Neural cell (in vitro differentiated cells): ENCODE measurements around the gene GSTM5. TPM values are rescaled to one million over a fixed set of nuclear protein-coding genes. Genes with fewer than 3 reads are reported as not detected.

Experiments used
- H2AFZ ChIP-seq: fragments of 200-600, 300-800 bp; sonication (generic), shearing (Covaris generic); 2 replicates; pipeline ENCODE4 v1.6.0; 2014; ENCODE audit warnings: low read depth, mild to moderate bottlenecking, antibody characterized with exemption, low read length, moderate library complexity
- H3F3A ChIP-seq: fragments of 200-600 bp; shearing (Covaris generic); 2 replicates; pipeline ENCODE4 v1.6.1; 2016; ENCODE audit warnings: mild to moderate bottlenecking, moderate library complexity, mixed read lengths, antibody characterized with exemption, low read length; ENCODE audit not compliant: insufficient read depth, poor library complexity, severe bottlenecking
- H3K27ac ChIP-seq: fragments of 200-600, 300-800 bp; sonication (generic), shearing (Covaris generic); 2 replicates; pipeline ENCODE4 v1.5.1; 2014; ENCODE audit warnings: mild to moderate bottlenecking, low read length, moderate library complexity
- H3K27me3 ChIP-seq: fragments of 300-800, 200-600 bp; sonication (generic), shearing (Covaris generic); 2 replicates; pipeline ENCODE4 v1.6.0; 2014; ENCODE audit warnings: mild to moderate bottlenecking, low read depth, low read length, moderate library complexity; ENCODE audit not compliant: insufficient read depth
- H3K36me3 ChIP-seq: fragments of 300-800, 200-600 bp; sonication (generic), shearing (Covaris generic); 2 replicates; pipeline ENCODE4 v1.5.1; 2014; ENCODE audit warnings: mild to moderate bottlenecking, antibody characterized with exemption, low read length, moderate library complexity; ENCODE audit not compliant: insufficient read depth
- H3K4me2 ChIP-seq: fragments of 300-800, 200-600 bp; sonication (generic), shearing (Covaris generic); 2 replicates; pipeline ENCODE4 v1.6.0; 2014; ENCODE audit warnings: mild to moderate bottlenecking, low read length
- H3K4me3 ChIP-seq: fragments of 300-800, 200-600 bp; sonication (generic), shearing (Covaris generic); 2 replicates; pipeline ENCODE4 v1.5.1; 2014; ENCODE audit warnings: mild to moderate bottlenecking, low read length, moderate library complexity
- H3K79me2 ChIP-seq: fragments of 200-600 bp; shearing (Covaris generic); replicated peaks from 2 replicates; pipeline ENCODE4 v1.6.0; 2014; ENCODE audit warnings: mild to moderate bottlenecking, low read length, moderate library complexity; ENCODE audit not compliant: insufficient read depth
- H3K9ac ChIP-seq: fragments of 300-800, 200-600 bp; sonication (generic), shearing (Covaris generic); 2 replicates; pipeline ENCODE4 v1.6.1; 2016; ENCODE audit warnings: mild to moderate bottlenecking, low read length, mixed read lengths
- H3K9me2 ChIP-seq: fragments of 200-600 bp; shearing (Covaris generic); 2 replicates; pipeline ENCODE4 v1.6.1; 2016; ENCODE audit warnings: mild to moderate bottlenecking, low read length, mixed read lengths; ENCODE audit not compliant: insufficient read depth
- H3K9me3 ChIP-seq: fragments of 200-600, 300-800 bp; sonication (generic), shearing (Covaris generic); 2 replicates; pipeline ENCODE4 v1.6.1; 2016; ENCODE audit warnings: mild to moderate bottlenecking, mixed run types, low read length, moderate library complexity, mixed read lengths
- H4K20me1 ChIP-seq: fragments of 200-600 bp; shearing (Covaris generic); 2 replicates; pipeline ENCODE4 v1.6.1; 2016; ENCODE audit warnings: mild to moderate bottlenecking, mixed run types; ENCODE audit not compliant: insufficient read depth
- EP300 ChIP-seq: fragments of 450-650 bp; conservative IDR thresholded peaks from 2 replicates; pipeline ENCODE4 v1.6.1; 2014; ENCODE audit warnings: antibody characterized with exemption, mild to moderate bottlenecking, moderate library complexity; ENCODE audit not compliant: poor library complexity, severe bottlenecking
- EZH2 ChIP-seq: fragments of 200-600, 300-800 bp; shearing (Covaris generic), sonication (generic); IDR thresholded peaks from 2 replicates; pipeline ENCODE4 v1.6.1; 2014; ENCODE audit warnings: antibody characterized with exemption, low read length, borderline replicate concordance, mild to moderate bottlenecking; ENCODE audit not compliant: insufficient read depth, poor library complexity, severe bottlenecking
- MXI1 ChIP-seq: fragments of 450-650 bp; conservative IDR thresholded peaks from 2 replicates; pipeline ENCODE4 v1.6.1; 2014; ENCODE audit warnings: antibody characterized with exemption, mild to moderate bottlenecking; ENCODE audit not compliant: poor library complexity, severe bottlenecking
- POLR2AphosphoS5 ChIP-seq: IDR thresholded peaks from 2 replicates; pipeline ENCODE4 v1.6.1; 2012
- RAD21 ChIP-seq: fragments of 450-650 bp; conservative IDR thresholded peaks from 2 replicates; pipeline ENCODE4 v1.6.1; 2014; ENCODE audit warnings: antibody characterized with exemption, mild to moderate bottlenecking, moderate library complexity
- REST ChIP-seq: IDR thresholded peaks from 2 replicates; pipeline ENCODE4 v1.6.1; 2012; ENCODE audit warnings: borderline replicate concordance
- SMC3 ChIP-seq: fragments of 450-650 bp; conservative IDR thresholded peaks from 2 replicates; pipeline ENCODE4 v1.6.1; 2014; ENCODE audit warnings: antibody characterized with exemption, mild to moderate bottlenecking, moderate library complexity; ENCODE audit not compliant: poor library complexity
- TAF1 ChIP-seq: IDR thresholded peaks from 2 replicates; pipeline ENCODE4 v1.6.1; 2012; ENCODE audit warnings: low read depth
- polyA plus RNA-seq: library from polyadenylated mRNA; depleted of rRNA; stranded (reverse); fragments of >200 nt; gene quantifications from 2 replicates; pipeline ENCODE4 v1.2.3, GENCODE V29; 2014
- TF ChIP-seq, protein P1 (sequence below): fragments of 450-650 bp; IDR thresholded peaks from 2 replicates; pipeline ENCODE4 v1.5.1; 2014; ENCODE audit warnings: antibody characterized with exemption, mild to moderate bottlenecking, moderate library complexity; ENCODE audit not compliant: poor library complexity, severe bottlenecking

The GSTM5 gene
- polyA plus RNA-seq, 1 donor from 2014 or later, result not detected

DNA sequence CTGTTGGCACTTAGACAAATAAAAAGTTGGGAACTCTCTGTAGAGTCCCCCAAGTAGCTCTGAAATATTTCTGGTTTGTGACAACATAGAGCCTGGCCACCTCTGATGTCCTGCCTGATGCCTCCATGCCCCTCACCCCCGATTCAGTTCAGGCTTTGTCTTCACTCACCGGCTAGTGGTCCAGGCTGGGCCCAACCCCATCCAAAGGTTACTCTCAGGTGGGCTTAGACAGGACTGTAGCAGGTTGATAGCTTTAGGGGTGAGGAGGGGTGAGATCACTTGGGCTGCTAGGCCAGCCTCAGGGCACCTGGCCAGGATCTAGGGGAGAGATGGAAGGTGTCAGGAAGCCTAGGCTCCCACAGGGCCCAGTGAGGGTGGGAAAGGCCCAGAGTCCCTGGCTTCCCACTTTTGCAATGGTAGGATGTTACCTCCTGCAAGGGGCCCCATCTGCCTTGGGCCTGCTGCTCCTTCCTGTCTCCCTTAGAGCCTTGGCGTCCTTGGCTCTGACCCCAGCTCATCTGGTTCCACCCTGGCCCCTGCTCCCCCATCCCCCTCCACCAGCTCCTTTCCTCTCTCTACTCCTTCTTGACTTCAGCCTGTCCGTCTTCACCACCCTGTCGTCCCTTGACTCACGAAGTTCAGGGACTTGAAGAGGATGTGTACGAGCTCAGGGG is 44.9 kb downstream of the GSTM5 start:
- H3K27ac ChIP-seq, result no peak overlapping the region
- no peaks in the 10 kb centered on the region for H3K27me3 ChIP-seq
- no peak overlapping the region for H3K4me2 ChIP-seq
- H3K4me3 ChIP-seq, result no peak overlapping the region
- no peak overlapping the region for H3K9ac ChIP-seq
- H4K20me1 ChIP-seq, result no peaks in the 10 kb centered on the region
- H3K79me2 ChIP-seq, result no peaks in the 10 kb centered on the region
- no peaks in the 10 kb centered on the region for H3K9me2 ChIP-seq
- no peaks in the 10 kb centered on the region for H3K36me3 ChIP-seq
- H2AFZ ChIP-seq, result no peak overlapping the region
- no peaks in the 10 kb centered on the region for H3K9me3 ChIP-seq
- TF ChIP-seq TAF1, result no peak
- TF ChIP-seq RAD21, result no peak
- TF ChIP-seq, protein P1, sequence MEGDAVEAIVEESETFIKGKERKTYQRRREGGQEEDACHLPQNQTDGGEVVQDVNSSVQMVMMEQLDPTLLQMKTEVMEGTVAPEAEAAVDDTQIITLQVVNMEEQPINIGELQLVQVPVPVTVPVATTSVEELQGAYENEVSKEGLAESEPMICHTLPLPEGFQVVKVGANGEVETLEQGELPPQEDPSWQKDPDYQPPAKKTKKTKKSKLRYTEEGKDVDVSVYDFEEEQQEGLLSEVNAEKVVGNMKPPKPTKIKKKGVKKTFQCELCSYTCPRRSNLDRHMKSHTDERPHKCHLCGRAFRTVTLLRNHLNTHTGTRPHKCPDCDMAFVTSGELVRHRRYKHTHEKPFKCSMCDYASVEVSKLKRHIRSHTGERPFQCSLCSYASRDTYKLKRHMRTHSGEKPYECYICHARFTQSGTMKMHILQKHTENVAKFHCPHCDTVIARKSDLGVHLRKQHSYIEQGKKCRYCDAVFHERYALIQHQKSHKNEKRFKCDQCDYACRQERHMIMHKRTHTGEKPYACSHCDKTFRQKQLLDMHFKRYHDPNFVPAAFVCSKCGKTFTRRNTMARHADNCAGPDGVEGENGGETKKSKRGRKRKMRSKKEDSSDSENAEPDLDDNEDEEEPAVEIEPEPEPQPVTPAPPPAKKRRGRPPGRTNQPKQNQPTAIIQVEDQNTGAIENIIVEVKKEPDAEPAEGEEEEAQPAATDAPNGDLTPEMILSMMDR, result no peak
- H3F3A ChIP-seq, result no peaks in the 10 kb centered on the region

GRCh38 chr1:109757936-109758786 is 46.1 kb downstream of the GSTM5 start:
- no peak overlapping the region for H3K9ac ChIP-seq
- TF ChIP-seq, protein P1, result no peak
- no peak for TF ChIP-seq EP300
- no peak for TF ChIP-seq SMC3
- TF ChIP-seq TAF1, result no peak
- no peak for TF ChIP-seq POLR2AphosphoS5
- TF ChIP-seq MXI1, result no peak
- TF ChIP-seq REST, result no peak
- TF ChIP-seq EZH2, result no peak
- no peak for TF ChIP-seq RAD21
- H3K36me3 ChIP-seq, result no peaks in the 10 kb centered on the region

More at GRCh38 chr1:109757936-109758786, 46.1 kb downstream of the GSTM5 start:
- Histone ChIP-seq H3K27me3 (no peaks in the 10 kb centered on the region), H3K9me2 (no peaks in the 10 kb centered on the region), H3F3A (no peaks in the 10 kb centered on the region), H3K27ac (no peak overlapping the region), H3K4me3 (no peak overlapping the region), H2AFZ (no peak overlapping the region), H3K4me2 (no peak overlapping the region), H3K79me2 (no peaks in the 10 kb centered on the region), H3K9me3 (no peaks in the 10 kb centered on the region), H4K20me1 (no peaks in the 10 kb centered on the region)
